ENCODE measurements around the gene AK1. TPM values are rescaled to one million over a fixed set of nuclear protein-coding genes. Genes with fewer than 3 reads are reported as not detected.

Gene AK1
- total and polyA plus RNA-seq, 2 of the 8 experiments (the other 6 are each of a cell fraction or from before 2014, with no cell fraction given): 37.9 to 39.2 TPM

- TF ChIP-seq KDM1A (IDR thresholded peaks at IDR 0.05; ENCODE audit: borderline replicate concordance, low read length) (peak; percentile 97), HDAC2 (IDR thresholded peaks at IDR 0.05; ENCODE audit: borderline replicate concordance in 1 of 2, low read depth in 2 of 2, low read length in 2 of 2) (peak in 1 of 2 experiments; percentile 58; a peak in 1 of 4 replicates), ZNF274 (IDR thresholded peaks at IDR 0.05; ENCODE audit: borderline replicate concordance, extremely low read depth, low read length) (no peak), BACH1 (IDR thresholded peaks at IDR 0.05; ENCODE audit: low read length) (no peak), RFX5 (IDR thresholded peaks at IDR 0.05; ENCODE audit: borderline replicate concordance, low read depth, low read length) (no peak), CTBP2 (IDR thresholded peaks at IDR 0.05; ENCODE audit: borderline replicate concordance, insufficient read depth, insufficient read length, low read length) (no peak)
Measured at GRCh38 chr9:127898433-127899127, 21.1 kb upstream of the AK1 start (continued).

All from H1 (cell line).